Measurements from ENCODE around the gene POLR3H.

Gene POLR3H

GRCh38 chr22:41570221-41570620 is 26.0 kb upstream of the POLR3H start:
- no peak for TF ChIP-seq CTCF (IDR thresholded peaks at IDR 0.05; ENCODE audit: insufficient read depth, low read length, poor library complexity, severe bottlenecking)
- no peaks in the 10 kb centered on the region; the same call in 1 of the 2 replicates for H3K27me3 ChIP-seq (replicated peaks; ENCODE audit: control insufficient read depth, insufficient read depth, low read length)
- DNase-seq (ENCODE audit: extremely low read depth, insufficient read length): no peak
- H3K4me3 ChIP-seq (replicated peaks; ENCODE audit: low read depth, low read length): no peak overlapping the region
- no peaks in the 10 kb centered on the region for H3K36me3 ChIP-seq (ENCODE audit: control insufficient read depth, insufficient read depth, low read length)

- Histone ChIP-seq H3K4me3 (replicated peaks; ENCODE audit: low read depth, low read length) (no peak overlapping the region), H3K27me3 (replicated peaks; ENCODE audit: control insufficient read depth, insufficient read depth, low read length) (no peaks in the 10 kb centered on the region; the same call in 1 of the 2 replicates), H3K36me3 (ENCODE audit: control insufficient read depth, insufficient read depth, low read length) (no peaks in the 10 kb centered on the region)
- no peak for TF ChIP-seq CTCF (IDR thresholded peaks at IDR 0.05; ENCODE audit: insufficient read depth, low read length, poor library complexity, severe bottlenecking)
- no peak for DNase-seq (ENCODE audit: extremely low read depth, insufficient read length)
These were observed 24.5 kb upstream of the POLR3H start for GRCh38 chr22:41568811-41569210.

GRCh38 chr22:41567512-41567768 is 23.2 kb upstream of the POLR3H start:
- DNase-seq (ENCODE audit: extremely low read depth, insufficient read length): no peak
- no peak overlapping the region for H3K4me3 ChIP-seq (replicated peaks; ENCODE audit: low read depth, low read length)
- H3K27me3 ChIP-seq (replicated peaks; ENCODE audit: control insufficient read depth, insufficient read depth, low read length): no peaks in the 10 kb centered on the region; the same call in 1 of the 2 replicates
- H3K36me3 ChIP-seq (ENCODE audit: control insufficient read depth, insufficient read depth, low read length): no peaks in the 10 kb centered on the region
- TF ChIP-seq CTCF (IDR thresholded peaks at IDR 0.05; ENCODE audit: insufficient read depth, low read length, poor library complexity, severe bottlenecking): no peak

- TF ChIP-seq CTCF (IDR thresholded peaks at IDR 0.05; ENCODE audit: insufficient read depth, low read length, poor library complexity, severe bottlenecking): no peak
- Histone ChIP-seq H3K27me3 (replicated peaks; ENCODE audit: control insufficient read depth, insufficient read depth, low read length) (no peaks in the 10 kb centered on the region; the same call in 1 of the 2 replicates), H3K4me3 (replicated peaks; ENCODE audit: low read depth, low read length) (no peak overlapping the region), H3K36me3 (ENCODE audit: control insufficient read depth, insufficient read depth, low read length) (no peaks in the 10 kb centered on the region)
- DNase-seq (ENCODE audit: extremely low read depth, insufficient read length): no peak
These were observed 21.3 kb upstream of the POLR3H start for GRCh38 chr22:41565403-41566054.

GRCh38 chr22:41564563-41564962 is 20.3 kb upstream of the POLR3H start:
- no peak for DNase-seq (ENCODE audit: extremely low read depth, insufficient read length)
- no peaks in the 10 kb centered on the region for H3K36me3 ChIP-seq (ENCODE audit: control insufficient read depth, insufficient read depth, low read length)
- no peak for TF ChIP-seq CTCF (IDR thresholded peaks at IDR 0.05; ENCODE audit: insufficient read depth, low read length, poor library complexity, severe bottlenecking)
- H3K4me3 ChIP-seq (replicated peaks; ENCODE audit: low read depth, low read length): no peak overlapping the region
- no peaks in the 10 kb centered on the region; the same call in 1 of the 2 replicates for H3K27me3 ChIP-seq (replicated peaks; ENCODE audit: control insufficient read depth, insufficient read depth, low read length)
